HCT116 (cell line): Measurements from ENCODE around the gene NDUFS8. TPM values are rescaled to one million over a fixed set of nuclear protein-coding genes. Genes with fewer than 3 reads are reported as not detected.

Experiments
- ATAC-seq: fragments of 200-7000 bp; cut with Tn5 transposase; 2 replicates; pipeline ENCODE4 v1.9.1; 2020; ENCODE audit warnings: mild to moderate bottlenecking, moderate library complexity
- BruUV-seq: library from RNA; stranded (reverse); fragments of 400-500 nt; replicated peaks from 2 replicates; lab custom pipeline; 2021; lab: Mats Ljungman, UMichigan
- CTCF ChIA-PET: fragments of 300-600 bp; sonication (Branson Sonifier 250); formaldehyde crosslinking; loops from one replicate; lab custom pipeline; 2021; ENCODE audit warnings: antibody characterized with exemption; lab: Charles Lee
- POLR2A ChIA-PET: fragments of 300-600, 350-600 bp; sonication (Branson Sonifier 250); formaldehyde crosslinking; loops from one replicate; lab custom pipeline; 2021; ENCODE audit warnings: antibody characterized with exemption; lab: Charles Lee
- RAD21 ChIA-PET, 2 experiments: fragments of 300-600 bp; sonication (Branson Sonifier 250); formaldehyde crosslinking; loops; one replicate each; lab custom pipeline; 2023; ENCODE audit warnings: low total read pairs in 2 of 2; ENCODE audit not compliant: uncharacterized antibody in 2 of 2, unreplicated experiment in 2 of 2, low non-redundant PET in 1 of 2; lab: Charles Lee
- DNase-seq: peaks from one replicate; pipeline ENCODE4 v3.0.0-alpha.2; 2010; ENCODE audit warnings: low read depth, low spot score
- H2AFZ ChIP-seq: fragments of 200-600 bp; shearing (Covaris generic), sonication (generic); 2 replicates; pipeline ENCODE4 v1.6.1; 2017; ENCODE audit warnings: low read depth, mixed run types, mixed read lengths, antibody characterized with exemption, low read length; ENCODE audit not compliant: poor library complexity, severe bottlenecking
- H3K27ac ChIP-seq: 2 replicates; pipeline ENCODE4 v1.5.1; 2012; ENCODE audit warnings: low read depth, low read length
- H3K27me3 ChIP-seq: fragments of 200-600 bp; sonication (generic); 2 replicates; pipeline ENCODE4 v1.6.1; 2016; ENCODE audit warnings: mixed run types, low read length, mixed read lengths; ENCODE audit not compliant: insufficient read depth
- H3K36me3 ChIP-seq, 2 experiments: fragments of 200-500 bp in 1 of 2; fragments of 200-600 bp in 1 of 2; sonication (Bioruptor generic) in 1 of 2; sonication (generic) in 1 of 2; 2 replicates each; pipeline versions ENCODE4 v1.5.1 to v1.6.1; 2014 to 2016; ENCODE audit warnings: low read length in 2 of 2, inconsistent platforms in 1 of 2, mixed read lengths in 1 of 2, mixed run types in 1 of 2; ENCODE audit not compliant: insufficient read depth in 2 of 2, control insufficient read depth in 1 of 2
- H3K4me1 ChIP-seq, 2 experiments: fragments of 200-600 bp in 1 of 2; sonication (generic) in 1 of 2; 2 replicates each; pipeline versions ENCODE4 v1.5.1 to v1.6.1; 2012 to 2017; ENCODE audit warnings: low read length in 2 of 2, inconsistent platforms in 1 of 2, mild to moderate bottlenecking in 1 of 2, mixed read lengths in 1 of 2, mixed run types in 1 of 2, moderate library complexity in 1 of 2; ENCODE audit not compliant: insufficient read depth in 2 of 2, control insufficient read depth in 1 of 2
- H3K4me2 ChIP-seq: fragments of 200-600 bp; sonication (generic); 2 replicates; pipeline ENCODE4 v1.6.1; 2017; ENCODE audit warnings: mixed run types, low read length, mixed read lengths
- H3K4me3 ChIP-seq, 2 experiments: fragments of 200-600 bp in 1 of 2; sonication (generic) in 1 of 2; replicated peaks in 1 of 2; 2 replicates each; pipeline ENCODE4 v1.5.1; 2011 to 2016; ENCODE audit warnings: low read length in 2 of 2, control low read depth in 1 of 2, low read depth in 1 of 2, mild to moderate bottlenecking in 1 of 2, mixed read lengths in 1 of 2, mixed run types in 1 of 2
- H3K79me2 ChIP-seq: fragments of 200-600 bp; sonication (generic); 2 replicates; pipeline ENCODE4 v1.6.1; 2017; ENCODE audit warnings: mild to moderate bottlenecking, mixed run types, low read length, moderate library complexity, mixed read lengths; ENCODE audit not compliant: insufficient read depth
- H3K9ac ChIP-seq: fragments of 200-600 bp; sonication (generic); 2 replicates; pipeline ENCODE4 v1.6.1; 2016; ENCODE audit warnings: low read length, mixed read lengths
- H3K9me2 ChIP-seq: fragments of 200-600 bp; sonication (generic), shearing (Covaris generic); 2 replicates; pipeline ENCODE4 v1.6.1; 2017; ENCODE audit warnings: mixed run types, mild to moderate bottlenecking, moderate library complexity; ENCODE audit not compliant: insufficient read depth
- H3K9me3 ChIP-seq, 2 experiments: fragments of 200-500 bp in 1 of 2; fragments of 200-600 bp in 1 of 2; sonication (Bioruptor generic) in 1 of 2; sonication (generic) in 1 of 2; 2 replicates each; pipeline ENCODE4 v1.6.1; 2014 to 2017; ENCODE audit warnings: low read length in 2 of 2, mixed read lengths in 2 of 2, inconsistent platforms in 1 of 2, low read depth in 1 of 2, mild to moderate bottlenecking in 1 of 2, mixed run types in 1 of 2, moderate library complexity in 1 of 2; ENCODE audit not compliant: control insufficient read depth in 1 of 2, insufficient read depth in 1 of 2
- H4K20me1 ChIP-seq: fragments of 200-600 bp; sonication (generic), shearing (Covaris generic); 2 replicates; pipeline ENCODE4 v1.6.1; 2017; ENCODE audit warnings: mixed run types, mild to moderate bottlenecking, moderate library complexity; ENCODE audit not compliant: insufficient read depth
- ATF3 ChIP-seq: IDR thresholded peaks from 2 replicates; pipeline ENCODE4 v1.6.1; 2012
- CBX3 ChIP-seq: IDR thresholded peaks from 2 replicates; pipeline ENCODE4 v1.6.1; 2012; ENCODE audit warnings: low read depth
- CTCF ChIP-seq, 3 experiments: fragments of 200-600 bp in 1 of 3; sonication (generic) in 1 of 3; IDR thresholded peaks in 2 of 3; conservative IDR thresholded peaks in 1 of 3; 2 replicates each; pipeline ENCODE4 v1.5.1; 2012 to 2017; ENCODE audit warnings: low read depth in 2 of 3, low read length in 2 of 3, antibody characterized with exemption in 1 of 3, borderline replicate concordance in 1 of 3, control low read depth in 1 of 3, mild to moderate bottlenecking in 1 of 3, mixed read lengths in 1 of 3, mixed run types in 1 of 3, moderate library complexity in 1 of 3; ENCODE audit not compliant: insufficient read depth in 1 of 3
- EZH2 ChIP-seq: fragments of 200-600 bp; sonication (generic); IDR thresholded peaks from 2 replicates; pipeline ENCODE4 v1.6.1; 2017; ENCODE audit warnings: antibody characterized with exemption, mixed run types
- EZH2phosphoT487 ChIP-seq: fragments of 200-600 bp; IDR thresholded peaks from 2 replicates; pipeline ENCODE4 v1.6.1; 2018; ENCODE audit warnings: antibody characterized with exemption, borderline replicate concordance
- JUND ChIP-seq: IDR thresholded peaks from 2 replicates; pipeline ENCODE4 v1.6.1; 2012
- MAX ChIP-seq: IDR thresholded peaks from 2 replicates; pipeline ENCODE4 v1.6.1; 2012
- POLR2A ChIP-seq: IDR thresholded peaks from 2 replicates; pipeline ENCODE4 v1.7.0; 2011; ENCODE audit warnings: borderline replicate concordance; ENCODE audit not compliant: insufficient read depth, insufficient read length; ENCODE audit errors: extremely low read depth
- POLR2AphosphoS5 ChIP-seq: IDR thresholded peaks from 2 replicates; pipeline ENCODE4 v1.6.1; 2011; ENCODE audit warnings: mild to moderate bottlenecking, low read depth, low read length, moderate library complexity
- REST ChIP-seq: IDR thresholded peaks from 2 replicates; pipeline ENCODE4 v1.6.1; 2012; ENCODE audit warnings: low read depth
- SP1 ChIP-seq: IDR thresholded peaks from 2 replicates; pipeline ENCODE4 v1.6.1; 2012; ENCODE audit warnings: low read depth
- ZFX ChIP-seq: fragments of 450-650 bp; IDR thresholded peaks from 2 replicates; pipeline ENCODE4 v1.6.1; 2017
- intact Hi-C: fragments of 100-400 bp; cut with micrococcal nuclease; formaldehyde crosslinking; loops from 2 replicates; pipeline ENCODE4 v1.10.0; 2022
- total RNA-seq: library from RNA; stranded (reverse); gene quantifications from one replicate; pipeline ENCODE4 v1.2.1, GENCODE V29; 2021; ENCODE audit not compliant: unreplicated experiment

NDUFS8 gene
- total RNA-seq, 1 experiment from 2014 or later = 189 TPM

GRCh38 chr11:68042219-68043028 lies 11.9 kb downstream of the NDUFS8 start (continued):
- TF ChIP-seq REST (no peak), CBX3 (no peak)
- TF ChIP-seq, all 23 proteins: peak for 0

- H3K4me2 ChIP-seq = no peak overlapping the region
- TF ChIP-seq MAX (no peak), POLR2A (no peak), EZH2 (no peak), ATF3 (no peak), JUND (no peak), REST (no peak), CTCF (IDR thresholded peaks at IDR 0.05 in 2 of 3, conservative IDR thresholded peaks at IDR 0.05 in 1 of 3; ENCODE audit: borderline replicate concordance in 1 of 3, insufficient read depth in 1 of 3, low read depth in 2 of 3, low read length in 2 of 3) (no peak), ZFX (no peak), SP1 (no peak), EZH2phosphoT487 (no peak), POLR2AphosphoS5 (no peak)
These were observed 12.5 kb downstream of the NDUFS8 start for GRCh38 chr11:68043029-68043348.

More at GRCh38 chr11:68043029-68043348, 12.5 kb downstream of the NDUFS8 start:
- no peaks in the 10 kb centered on the region for H3K9me3 ChIP-seq
- ChIA-PET POLR2A (interaction anchor here (0.6 kb wide), 1 partner anchor 13 kb away, joined by 3 read pairs; the partner anchor contains the start of gene NDUFS8), CTCF (no interaction called here), RAD21 (no interaction called here)
- no peak overlapping the region for H3K4me3 ChIP-seq
- ATAC-seq = no peak
- H3K27me3 ChIP-seq = no peaks in the 10 kb centered on the region
- H3K36me3 ChIP-seq = peaks cover 0 to 6% of the 10 kb centered on the region in 2 experiments; a peak in 2 of 4 replicates
- peaks cover 9 to 21% of the 10 kb centered on the region in 2 experiments; a peak in 3 of 4 replicates for H3K4me1 ChIP-seq
- no peaks in the 10 kb centered on the region for H3K9me2 ChIP-seq
- H3K27ac ChIP-seq = no peak overlapping the region; the same call in 1 of the 2 replicates
- no peak overlapping the region for H3K9ac ChIP-seq
- DNase-seq = no peak
- H4K20me1 ChIP-seq = no peaks in the 10 kb centered on the region
- no peak overlapping the region for H2AFZ ChIP-seq
- intact Hi-C loops = no loop called here
- no TSS peak for BruUV-seq
- peaks cover 21% of the 10 kb centered on the region for H3K79me2 ChIP-seq
